GM19043 (cell line): ENCODE data around the gene IQGAP1.

Experiments used
- ATAC-seq: cut with Tn5 transposase; IDR thresholded peaks from one replicate; pipeline ENCODE4 v1.9.1; 2021; ENCODE audit warnings: low read depth; ENCODE audit not compliant: unreplicated experiment

The IQGAP1 gene

GRCh38 chr15:90436952-90437351 lies 48.9 kb downstream of the IQGAP1 start:
- no peak for ATAC-seq

- ATAC-seq: no peak
Observed at GRCh38 chr15:90437516-90437915, 49.5 kb downstream of the IQGAP1 start.

GRCh38 chr15:90439946-90440345 lies 51.9 kb downstream of the IQGAP1 start:
- ATAC-seq: no peak

- ATAC-seq: no peak
Observed at GRCh38 chr15:90441027-90441426, 53.0 kb downstream of the IQGAP1 start.

- ATAC-seq: no peak
Observed at GRCh38 chr15:90442423-90442822, 54.4 kb downstream of the IQGAP1 start.

- ATAC-seq: no peak
Observed at GRCh38 chr15:90449206-90449735, 61.2 kb downstream of the IQGAP1 start.

- ATAC-seq: no peak
Observed at GRCh38 chr15:90451053-90451850, 63.2 kb downstream of the IQGAP1 start.

- ATAC-seq: no peak
Observed at GRCh38 chr15:90456236-90456635, 68.2 kb downstream of the IQGAP1 start.

- no peak for ATAC-seq
Observed at GRCh38 chr15:90458061-90458460, 70.0 kb downstream of the IQGAP1 start.

GRCh38 chr15:90459368-90459767 lies 71.3 kb downstream of the IQGAP1 start:
- ATAC-seq: no peak

- ATAC-seq: no peak
Observed at GRCh38 chr15:90460142-90460824, 72.2 kb downstream of the IQGAP1 start.

GRCh38 chr15:90463381-90463780 lies 75.3 kb downstream of the IQGAP1 start:
- no peak for ATAC-seq

- ATAC-seq: no peak
Observed at GRCh38 chr15:90465140-90465929, 77.3 kb downstream of the IQGAP1 start.

- no peak for ATAC-seq
Observed at GRCh38 chr15:90465930-90466567, 78.0 kb downstream of the IQGAP1 start.

GRCh38 chr15:90469723-90470122 lies 81.7 kb downstream of the IQGAP1 start:
- no peak for ATAC-seq

GRCh38 chr15:90470453-90470852 lies 82.4 kb downstream of the IQGAP1 start:
- ATAC-seq: no peak

GRCh38 chr15:90471126-90471525 lies 83.1 kb downstream of the IQGAP1 start:
- ATAC-seq: no peak

- ATAC-seq: no peak
Observed at GRCh38 chr15:90471769-90472168, 83.7 kb downstream of the IQGAP1 start.

GRCh38 chr15:90478846-90479481 lies 90.9 kb downstream of the IQGAP1 start:
- no peak for ATAC-seq

GRCh38 chr15:90479656-90480055 lies 91.6 kb downstream of the IQGAP1 start:
- ATAC-seq: no peak
